Measurements from ENCODE around the gene MLLT3.
A peak's percentile ranks its signal among the peaks of the same experiment; 100 is the strongest.

Gene MLLT3

DNA sequence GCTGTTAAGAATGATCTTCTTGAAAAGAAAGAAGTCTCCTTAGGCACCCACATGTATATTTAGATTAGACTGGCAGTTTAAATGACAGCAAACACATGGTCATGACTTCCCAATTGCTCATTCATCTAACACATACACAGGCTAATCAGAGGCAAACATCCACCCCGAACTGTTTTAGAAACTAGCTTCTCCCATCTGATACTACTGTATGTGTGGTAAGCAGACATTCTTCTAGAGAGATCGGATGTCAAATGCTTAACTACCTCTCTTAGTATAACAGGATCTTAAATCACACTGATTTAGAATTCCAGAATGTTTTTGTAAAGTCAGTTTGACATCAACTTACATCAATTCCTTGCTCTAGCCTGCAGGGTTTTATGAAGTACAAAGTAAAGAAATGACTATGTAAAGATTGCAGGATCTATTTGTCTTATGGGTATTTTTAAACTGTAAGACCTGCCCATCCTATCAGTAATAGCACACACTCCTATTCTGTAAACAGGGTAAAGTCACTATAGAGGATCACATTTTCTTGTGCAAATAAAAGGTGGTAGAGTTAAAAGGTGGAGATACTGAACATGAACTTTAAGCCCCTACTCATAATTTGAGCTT, 239.7 kb downstream of the MLLT3 start:
- DNase-seq (ENCODE audit: low read depth, low spot score), result no peak

DNA sequence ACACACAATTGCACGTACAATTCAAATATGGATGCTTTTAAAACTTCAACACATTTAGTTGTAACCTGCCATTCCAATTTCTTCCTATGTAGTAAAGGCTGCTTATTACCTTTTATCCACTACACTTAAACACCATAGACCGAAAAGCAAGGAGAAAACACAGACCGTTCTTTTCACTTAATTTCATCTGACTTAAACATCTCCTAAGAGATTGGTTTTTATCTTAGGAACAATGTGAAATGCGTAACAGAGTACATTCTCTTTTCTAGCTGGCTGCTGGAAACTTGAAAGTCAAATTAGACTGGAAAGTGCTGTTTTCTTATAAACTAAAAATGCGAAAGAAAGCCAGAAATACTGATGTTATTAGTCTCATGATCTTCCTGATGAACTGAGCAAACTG, 241.8 kb downstream of the MLLT3 start:
- DNase-seq (ENCODE audit: low read depth, low spot score), result no peak

DNA sequence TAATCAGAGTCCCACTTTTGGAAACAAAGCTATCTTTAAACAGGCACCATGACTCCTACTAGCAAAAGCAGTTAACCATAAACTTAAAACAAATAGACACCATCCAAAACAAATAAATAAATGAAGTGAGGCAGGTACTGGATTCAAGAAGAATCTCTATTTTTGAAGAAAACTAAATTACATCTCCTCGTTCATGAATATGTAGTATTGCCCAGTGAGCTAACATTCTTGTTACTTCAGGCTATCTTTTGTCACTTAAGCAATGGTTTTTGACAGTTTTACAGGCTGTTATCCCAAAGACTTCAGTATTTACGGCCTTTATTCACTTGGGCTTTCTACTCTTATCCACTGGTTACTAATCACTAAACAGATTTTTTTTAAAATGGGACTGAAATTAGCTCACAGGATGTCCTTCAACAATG, 242.5 kb downstream of the MLLT3 start:
- DNase-seq (ENCODE audit: low read depth, low spot score), result no peak

DNA sequence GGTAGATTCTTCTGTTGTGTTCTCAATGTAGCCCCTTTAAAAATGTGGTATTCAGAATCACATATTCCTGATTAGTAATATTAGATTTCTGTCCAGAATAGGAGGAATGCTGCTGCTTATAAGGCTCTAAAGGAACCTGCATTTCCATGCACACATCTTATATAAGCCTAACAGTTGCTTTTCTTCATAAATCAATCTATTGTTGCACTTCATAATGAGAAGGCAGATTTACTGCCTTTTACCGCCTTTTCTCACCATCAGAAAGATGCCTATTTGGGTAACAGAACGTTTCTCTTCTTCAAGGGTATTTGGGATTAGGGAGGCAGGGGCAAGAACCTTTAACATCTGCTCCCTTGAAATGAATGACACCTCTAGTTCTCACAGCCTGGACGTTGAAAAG, 243.4 kb downstream of the MLLT3 start:
- no peak for DNase-seq (ENCODE audit: low read depth, low spot score)

DNA sequence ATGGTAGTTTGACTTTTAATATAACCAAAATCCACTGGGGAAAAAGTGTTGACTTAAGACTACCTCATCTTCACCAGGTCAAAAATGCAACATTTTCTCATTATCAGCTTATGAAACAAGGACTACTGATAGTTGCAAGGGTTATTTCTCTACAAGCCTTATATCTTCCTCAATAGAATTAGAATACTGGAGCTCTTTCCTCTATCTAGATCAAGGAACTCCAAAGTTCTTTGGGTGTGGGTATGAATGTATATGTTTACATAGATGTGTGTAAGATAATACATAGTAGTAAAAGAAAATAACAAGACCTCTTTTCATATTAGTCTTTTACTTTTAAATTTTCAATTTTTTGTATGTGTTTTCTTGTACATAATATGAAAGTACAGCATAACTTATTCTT, 244.5 kb downstream of the MLLT3 start:
- DNase-seq (ENCODE audit: low read depth, low spot score), result no peak

DNA sequence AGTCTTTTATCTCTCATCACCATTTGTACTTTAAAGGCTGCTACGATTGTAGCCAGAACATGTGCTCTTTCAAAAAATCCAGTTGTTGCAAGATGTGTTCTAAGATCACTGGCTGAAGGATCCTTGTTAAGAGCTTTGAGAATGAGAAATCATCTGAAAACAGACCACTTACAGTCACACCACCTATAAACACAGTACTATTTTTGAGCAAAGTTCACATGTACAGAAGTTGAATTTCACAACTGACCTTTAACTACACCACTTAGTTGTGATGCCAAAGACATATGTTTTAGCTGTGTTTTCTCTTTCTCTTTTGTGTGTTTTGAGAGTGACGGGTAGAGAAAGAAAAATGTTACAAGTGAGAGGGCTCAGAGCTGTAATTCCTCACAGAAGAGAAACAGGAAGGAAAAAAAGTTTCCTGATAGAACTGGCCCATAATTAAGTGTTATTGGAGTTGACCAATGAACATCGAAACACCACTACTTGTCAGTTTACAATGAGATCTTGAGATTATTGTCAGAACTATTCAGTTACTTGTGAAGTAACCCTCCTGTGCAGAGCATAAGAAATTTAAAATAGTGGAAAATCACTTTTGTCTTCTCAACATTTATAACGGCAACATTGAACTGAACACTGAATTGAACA, 245.4 kb downstream of the MLLT3 start:
- no peak for DNase-seq (ENCODE audit: low read depth, low spot score)

DNA sequence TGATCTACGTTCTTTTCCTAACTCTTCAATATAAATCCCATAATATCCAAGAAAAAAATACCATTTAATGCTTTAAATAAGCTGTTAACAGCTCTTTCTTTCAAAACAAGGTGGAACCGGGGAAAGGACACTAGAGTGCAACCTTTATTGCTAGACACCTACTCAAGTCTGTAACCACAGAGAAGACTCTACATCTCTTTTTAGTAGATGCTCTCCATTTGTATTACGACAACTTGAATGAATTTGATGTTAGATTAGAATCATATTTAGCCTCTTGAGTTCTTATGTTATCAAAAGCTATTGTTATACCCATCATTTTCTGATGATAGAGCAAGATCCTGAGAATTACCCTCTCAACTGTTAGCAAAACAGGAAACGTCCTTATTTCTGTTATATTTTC, 246.3 kb downstream of the MLLT3 start:
- DNase-seq (ENCODE audit: low read depth, low spot score), result no peak

DNA sequence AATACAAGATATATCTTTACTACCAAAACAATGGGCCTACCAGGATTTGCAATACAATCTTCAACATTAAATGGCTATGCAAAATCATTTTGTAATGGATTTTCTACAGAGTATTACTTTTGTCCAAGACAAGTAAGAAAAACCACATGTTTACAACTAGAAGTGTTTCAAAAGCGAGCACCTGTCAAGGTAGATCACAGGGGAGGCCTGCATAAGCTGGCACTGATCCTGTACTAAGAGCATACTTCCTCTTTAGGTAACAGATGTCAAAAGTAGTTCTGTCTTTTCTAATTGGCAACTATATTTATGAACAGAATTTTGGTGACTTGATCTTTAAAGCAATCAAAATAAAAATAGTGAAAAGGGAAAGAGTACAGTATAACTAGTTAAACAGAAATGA, 249.0 kb downstream of the MLLT3 start:
- no peak for DNase-seq (ENCODE audit: low read depth, low spot score)

DNA sequence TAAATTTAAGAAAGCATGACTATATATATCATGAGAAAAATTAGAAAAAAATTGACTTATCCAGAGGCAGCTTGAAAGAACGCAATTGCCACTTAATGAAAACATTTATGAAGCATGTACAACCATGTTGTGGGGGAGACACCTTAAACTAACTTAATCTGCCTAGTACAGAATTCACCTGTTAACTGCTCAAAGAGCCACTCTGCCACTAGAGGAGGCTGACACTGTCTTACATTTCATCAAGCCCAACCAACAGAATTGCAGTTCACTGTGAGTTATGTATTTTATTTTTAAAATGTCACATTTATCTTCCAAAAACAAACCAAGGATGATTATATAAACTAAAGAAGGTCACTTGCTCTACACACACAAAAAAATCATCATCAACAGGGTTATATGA, 252.9 kb downstream of the MLLT3 start:
- DNase-seq (ENCODE audit: low read depth, low spot score), result no peak

DNA sequence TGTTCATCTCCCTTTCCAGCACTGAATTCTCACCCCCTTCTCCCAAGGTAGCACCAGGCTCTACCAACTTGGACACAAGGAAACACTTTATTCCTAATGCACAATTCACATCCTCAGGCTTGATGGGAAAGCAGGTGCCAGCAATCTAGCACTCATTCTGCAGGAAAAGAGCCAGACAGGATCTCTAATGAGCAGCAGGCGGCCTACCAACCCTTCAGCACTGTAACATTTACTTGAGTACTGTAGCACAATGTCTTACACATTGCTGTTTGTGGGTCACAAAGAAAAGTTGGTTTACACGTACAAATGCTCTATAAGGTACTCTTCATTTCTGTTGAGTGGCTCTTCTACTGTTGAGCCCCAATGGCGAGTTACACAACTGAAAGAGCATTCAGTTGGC, 254.4 kb downstream of the MLLT3 start:
- no peak for DNase-seq (ENCODE audit: low read depth, low spot score)

DNA sequence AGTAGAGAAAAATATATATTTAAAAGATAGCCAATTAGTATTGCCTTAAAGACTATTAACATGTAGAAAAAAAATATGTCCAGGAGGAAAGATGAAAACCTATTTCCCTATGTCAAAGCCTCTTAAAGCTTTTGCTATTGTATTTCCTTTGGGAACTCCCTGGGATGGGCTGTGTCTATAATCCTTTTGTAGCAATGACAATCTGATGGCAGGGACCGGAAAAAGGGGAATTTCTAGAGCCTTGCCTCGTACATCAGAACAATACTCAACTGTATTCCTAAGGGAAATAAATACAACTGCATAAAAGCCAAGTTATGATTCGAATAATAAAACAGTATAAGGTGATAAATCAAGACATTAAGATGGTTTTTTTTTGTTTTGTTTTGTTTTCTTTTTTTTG, 257.3 kb downstream of the MLLT3 start:
- DNase-seq (ENCODE audit: low read depth, low spot score), result no peak

DNA sequence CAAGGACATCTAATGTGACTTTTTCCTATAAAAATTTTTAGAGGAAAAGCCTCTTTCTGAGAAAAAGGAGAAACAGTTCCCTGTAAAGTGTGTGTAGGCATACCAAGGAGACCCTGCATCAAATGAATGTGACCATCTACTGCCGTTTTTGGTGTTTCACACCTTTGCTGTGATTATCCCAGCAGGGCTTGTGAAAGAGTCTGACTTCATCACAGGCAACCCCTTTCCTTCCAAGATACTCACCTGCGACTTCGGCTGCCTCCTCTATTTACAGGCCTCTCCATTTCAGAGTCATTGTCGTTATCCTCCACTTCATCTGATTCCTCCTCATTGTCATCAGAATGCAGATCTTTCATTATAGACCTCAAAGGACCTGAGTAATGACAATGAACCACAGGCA, 259.1 kb downstream of the MLLT3 start:
- no peak for DNase-seq (ENCODE audit: low read depth, low spot score)

DNA sequence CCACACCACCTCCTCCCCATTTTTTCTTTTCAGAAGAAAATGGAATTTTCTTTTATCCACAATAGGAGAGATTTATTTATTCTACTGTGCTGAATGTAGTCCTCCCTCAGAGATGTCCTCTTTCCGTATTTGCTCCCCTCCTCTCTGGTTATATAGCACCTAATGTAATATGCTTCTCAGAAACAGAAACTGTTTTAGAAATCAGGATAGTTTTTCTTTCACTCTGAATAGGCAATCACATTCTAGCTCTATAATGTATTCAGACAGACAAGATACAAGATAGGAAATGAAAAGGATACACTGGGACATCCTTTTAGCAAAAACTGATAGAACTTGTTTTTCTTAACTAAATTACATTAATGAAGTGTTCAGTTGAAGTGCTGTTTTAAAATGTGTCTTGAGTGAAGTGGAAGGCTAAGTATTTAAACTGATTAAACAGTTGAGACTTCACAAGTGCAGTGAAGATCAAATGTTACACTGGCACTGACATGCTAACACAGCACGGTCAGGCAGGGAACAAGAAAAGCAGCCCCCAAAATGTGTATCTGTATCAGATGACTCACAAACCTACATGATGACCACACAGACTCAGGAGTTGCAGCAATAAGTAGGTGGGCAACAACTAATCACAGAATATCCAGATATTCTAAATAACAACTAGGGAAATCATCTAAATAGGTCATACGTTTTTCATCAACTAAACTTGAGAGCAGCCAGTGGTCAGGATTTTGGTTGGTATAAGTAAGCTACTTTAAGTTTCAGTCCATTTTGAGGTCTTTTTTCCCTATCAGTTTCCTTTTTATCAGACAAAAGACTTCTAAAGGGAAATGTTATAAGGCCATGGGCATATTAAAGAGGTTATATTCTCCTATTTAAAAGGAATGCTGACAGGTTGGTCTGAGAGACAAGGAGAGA, 260.4 kb downstream of the MLLT3 start:
- no peak for DNase-seq (ENCODE audit: low read depth, low spot score)

DNA sequence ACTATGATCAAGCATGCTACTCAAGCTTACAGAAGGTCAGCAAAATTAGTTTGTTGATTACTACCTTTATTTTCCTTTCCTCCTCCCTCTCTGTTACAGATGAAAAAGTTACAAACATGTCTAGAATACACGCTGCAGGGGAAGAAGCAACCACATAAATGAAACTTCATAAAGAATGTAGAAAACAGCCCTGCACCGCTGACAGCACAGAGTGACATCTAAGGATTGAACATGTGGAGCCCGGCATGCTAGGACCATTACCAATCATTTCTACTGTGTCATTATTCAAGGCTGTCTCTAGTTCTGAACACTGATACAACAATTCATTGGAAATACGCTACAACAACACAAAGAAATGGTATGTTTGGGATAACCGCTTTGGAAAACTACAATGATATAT, 261.1 kb downstream of the MLLT3 start:
- no peak for DNase-seq (ENCODE audit: low read depth, low spot score)

DNA sequence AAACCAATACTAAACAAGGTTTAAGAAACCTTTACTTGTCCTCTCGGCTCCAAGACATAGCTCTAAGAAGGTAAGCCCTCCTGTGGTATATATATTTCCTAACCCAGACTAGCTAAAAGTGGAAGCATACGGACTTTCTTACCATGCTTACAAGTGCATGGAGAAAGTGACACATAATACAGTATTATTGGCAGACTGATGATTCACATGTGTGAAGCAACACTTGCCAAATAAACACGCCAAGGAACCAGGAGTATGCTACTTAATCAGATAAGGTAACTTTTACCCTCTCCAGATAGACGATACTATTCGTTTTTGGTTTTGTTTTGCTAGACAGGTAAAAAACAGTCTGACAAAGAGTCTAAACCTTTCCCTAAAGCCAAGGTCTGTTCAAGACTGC, 264.1 kb downstream of the MLLT3 start:
- no peak for DNase-seq (ENCODE audit: low read depth, low spot score)

DNA sequence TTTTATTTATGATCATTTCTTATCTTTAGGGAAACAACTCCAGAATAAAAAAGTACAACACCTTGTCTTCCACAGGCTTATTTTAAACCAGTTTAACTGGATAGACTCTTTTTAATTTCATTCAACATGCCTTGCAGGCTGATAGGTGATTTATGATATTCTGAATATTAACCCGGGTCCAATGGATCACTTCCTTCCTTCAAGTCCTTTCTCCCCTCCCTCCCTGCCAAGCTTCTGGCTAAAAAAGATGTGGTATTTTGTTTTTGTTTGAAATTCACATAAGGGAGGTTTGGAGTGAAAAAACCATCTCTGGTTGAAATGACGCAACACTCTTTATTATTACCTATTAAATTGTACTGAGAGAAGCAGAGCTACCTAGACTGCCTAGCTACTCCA, 265.3 kb downstream of the MLLT3 start:
- no peak for DNase-seq (ENCODE audit: low read depth, low spot score)

DNA sequence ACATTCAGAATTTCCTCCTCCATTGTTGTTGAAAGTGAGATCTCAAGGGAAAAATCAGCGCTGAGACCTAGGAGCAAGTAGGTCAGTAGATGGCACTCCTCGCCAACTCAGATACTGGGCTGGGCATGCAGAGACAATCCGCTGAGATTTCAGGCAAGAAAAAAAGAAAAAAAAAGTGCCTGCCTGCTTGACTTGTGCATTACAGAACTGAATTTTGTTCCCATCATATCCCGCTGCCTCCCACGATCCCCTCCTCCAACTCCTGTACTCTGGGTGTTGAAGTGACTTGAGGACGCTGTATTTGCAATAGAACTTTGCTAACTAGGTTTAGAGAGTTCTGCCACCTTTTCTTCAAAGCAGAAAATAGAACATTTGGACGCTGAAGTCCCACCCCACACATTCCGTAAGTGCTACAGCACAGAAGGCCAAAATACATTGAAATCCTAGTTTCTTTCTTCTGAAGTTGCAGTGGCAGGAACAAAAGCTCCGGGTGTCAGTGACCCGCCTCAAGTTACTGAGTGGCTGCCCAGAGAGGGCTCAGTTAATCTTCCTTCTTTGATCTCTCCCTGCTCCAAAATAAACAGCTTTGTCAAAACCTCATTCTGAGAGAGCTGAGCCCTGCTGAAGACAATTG, 265.8 kb downstream of the MLLT3 start:
- DNase-seq (ENCODE audit: low read depth, low spot score), result peak; percentile 84

DNA sequence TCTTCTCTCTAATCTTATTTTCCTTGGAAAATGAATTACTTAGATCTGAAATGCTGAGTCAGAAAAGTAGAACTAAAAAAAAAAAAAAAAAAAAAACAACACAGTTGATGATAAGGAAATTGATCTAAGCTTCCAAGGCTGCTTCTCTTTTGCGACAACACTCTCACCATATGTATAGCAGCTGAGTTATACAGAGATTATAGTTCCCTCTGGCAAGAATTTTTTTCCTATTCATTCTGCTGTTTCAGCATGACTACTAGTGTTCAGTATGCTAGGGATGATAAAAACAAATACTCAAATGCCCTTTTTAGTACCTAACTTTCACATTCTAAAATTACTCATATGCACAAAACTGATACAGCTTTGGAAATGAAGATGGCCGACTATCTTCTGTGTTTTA, 267.3 kb downstream of the MLLT3 start:
- no peak for DNase-seq (ENCODE audit: low read depth, low spot score)

DNA sequence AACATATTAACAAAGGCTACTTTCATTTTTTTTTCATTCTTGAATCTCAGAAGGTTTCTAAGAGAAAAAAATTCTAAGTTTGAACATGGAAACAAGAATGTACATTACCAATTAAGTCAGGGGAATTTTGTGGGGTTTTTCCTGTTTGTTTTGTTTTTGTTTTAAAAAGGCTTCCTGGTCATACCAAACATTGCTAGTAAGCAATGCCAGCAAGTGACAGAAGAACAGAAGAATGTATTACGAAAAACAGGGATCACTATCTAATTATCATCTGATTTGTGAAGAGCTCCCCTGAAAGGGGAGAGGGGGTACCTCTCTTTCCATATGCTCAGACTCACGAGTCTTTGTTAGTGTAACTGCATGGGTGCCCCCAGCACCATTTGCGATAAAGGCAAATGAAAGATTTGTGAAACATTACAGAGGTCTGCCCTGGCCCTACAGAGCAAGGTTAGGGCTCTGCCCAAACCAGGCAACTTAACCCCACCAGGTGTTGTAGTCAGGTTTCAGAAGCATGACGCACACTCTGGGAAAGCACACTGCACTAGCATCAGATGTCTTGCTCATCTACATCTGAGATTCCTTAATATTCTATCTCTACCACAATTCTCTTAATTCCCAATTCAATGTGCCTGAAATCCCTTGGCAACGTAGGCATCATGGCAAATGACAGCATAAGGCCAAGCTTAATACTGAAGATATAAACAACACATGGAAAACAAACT, 268.2 kb downstream of the MLLT3 start:
- no peak for DNase-seq (ENCODE audit: low read depth, low spot score)

DNA sequence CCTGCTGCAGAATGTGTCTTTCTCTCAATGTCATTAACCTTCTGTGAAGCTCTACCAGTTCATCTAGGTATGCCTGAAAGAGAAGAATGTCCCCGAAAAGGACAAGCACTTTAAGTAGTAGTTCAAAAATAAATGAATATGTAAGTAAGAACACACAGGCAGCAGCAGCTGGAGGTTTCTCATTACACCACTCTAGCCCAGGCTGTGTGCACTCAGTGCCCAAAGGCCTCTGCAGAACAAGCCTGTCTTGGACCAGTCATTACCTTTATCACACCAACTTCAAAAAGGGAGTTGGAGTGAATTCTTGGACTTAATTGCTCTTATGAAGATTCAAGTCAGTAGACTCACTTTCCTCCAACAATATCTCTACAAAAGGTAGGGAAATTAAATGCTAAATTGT, 268.8 kb downstream of the MLLT3 start:
- no peak for DNase-seq (ENCODE audit: low read depth, low spot score)

DNA sequence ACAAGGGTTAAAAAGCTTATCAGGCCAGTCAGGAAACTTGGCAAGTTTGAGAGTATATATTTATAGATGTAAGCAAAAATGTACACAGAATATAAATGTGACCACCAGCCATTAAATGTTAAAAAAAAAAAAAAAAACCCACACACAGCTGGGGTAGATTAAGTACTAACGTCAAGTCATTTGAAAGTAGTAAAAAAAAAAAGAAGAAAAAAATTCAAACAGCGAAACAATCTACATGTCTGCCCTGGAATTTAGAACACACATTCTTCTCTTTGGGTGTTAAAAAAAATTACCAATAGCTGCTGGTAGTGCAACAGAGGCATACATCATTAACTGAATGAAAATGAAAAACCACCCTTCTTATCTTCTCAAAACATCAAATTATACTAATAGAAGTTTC, 269.7 kb downstream of the MLLT3 start:
- DNase-seq (ENCODE audit: low read depth, low spot score), result no peak

DNA sequence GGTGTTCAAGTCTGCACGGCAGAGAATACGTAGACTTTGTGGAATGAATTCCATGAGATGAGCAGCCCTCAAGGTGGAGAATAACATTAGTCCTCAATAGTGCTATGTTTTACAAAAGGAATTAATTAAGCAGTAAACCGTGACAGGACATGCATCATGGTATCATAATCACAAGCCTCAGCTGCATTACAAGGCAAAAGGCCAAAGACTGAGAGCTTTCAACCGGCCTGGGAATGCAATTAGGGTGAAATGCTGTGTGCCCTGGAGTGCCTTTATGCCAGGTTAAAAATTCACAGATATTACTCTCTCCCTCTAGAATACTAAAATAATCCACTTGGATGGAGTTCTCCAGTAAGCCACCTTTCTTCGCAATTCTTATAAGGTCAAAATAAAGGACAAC, 270.6 kb downstream of the MLLT3 start:
- DNase-seq (ENCODE audit: low read depth, low spot score), result no peak
